RPMI8226 (cell line): Measurements from ENCODE around the gene C1S.
"Not testable (repeated sequence)": the region's sequence is repeated elsewhere in the genome, so short reads cannot be mapped to it uniquely, and the experiment has no call there.

Experiments used
- DNase-seq: peaks from one replicate; pipeline ENCODE4 v3.0.0-alpha.2; 2015

The C1S gene

DNA sequence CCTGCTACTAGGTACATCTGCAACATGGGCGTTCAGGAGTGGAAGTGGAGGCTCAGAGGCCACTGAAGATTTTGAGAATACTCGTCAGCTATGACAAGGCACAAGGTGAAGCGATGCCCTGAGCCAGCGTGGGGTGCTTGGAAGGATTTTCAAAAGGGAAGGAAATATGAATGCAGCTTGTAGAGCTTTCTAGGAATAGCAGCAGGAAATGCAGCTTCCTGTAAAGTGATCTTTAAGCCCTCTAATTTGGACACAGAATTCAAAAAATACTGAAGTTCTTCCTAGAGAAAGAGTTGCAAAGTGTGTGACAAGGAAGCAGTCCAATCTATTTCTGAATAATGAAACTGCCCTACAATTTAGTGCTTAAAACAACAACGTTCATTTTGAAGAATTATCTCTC, 13.2 kb upstream of the C1S start:
- DNase-seq, result no peak

DNA sequence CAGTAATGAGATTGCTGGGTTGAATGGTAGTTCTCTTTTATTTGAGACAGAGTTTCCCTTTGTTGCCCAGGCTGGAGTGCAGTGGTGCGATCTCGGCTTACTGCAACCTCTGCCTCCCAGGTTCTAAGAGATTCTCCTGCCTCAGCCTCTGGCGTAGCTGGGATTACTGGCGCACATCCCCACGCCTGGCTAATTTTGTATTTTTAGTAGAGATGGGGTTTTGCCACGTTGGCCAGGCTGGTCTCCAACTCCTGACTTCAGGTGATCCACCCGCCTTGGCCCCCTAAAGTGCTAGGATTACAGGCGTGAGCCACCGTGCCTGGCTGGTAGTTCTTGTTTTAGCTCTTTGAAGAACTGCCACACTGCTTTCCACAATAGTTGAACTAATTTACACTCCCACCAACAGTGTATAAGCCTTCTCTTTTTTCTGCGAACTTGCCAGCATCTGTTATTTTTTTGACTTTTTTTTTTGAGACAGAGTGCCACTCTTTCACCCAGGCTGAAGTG, 11.0 kb upstream of the C1S start:
- not testable (repeated sequence) for DNase-seq

DNA sequence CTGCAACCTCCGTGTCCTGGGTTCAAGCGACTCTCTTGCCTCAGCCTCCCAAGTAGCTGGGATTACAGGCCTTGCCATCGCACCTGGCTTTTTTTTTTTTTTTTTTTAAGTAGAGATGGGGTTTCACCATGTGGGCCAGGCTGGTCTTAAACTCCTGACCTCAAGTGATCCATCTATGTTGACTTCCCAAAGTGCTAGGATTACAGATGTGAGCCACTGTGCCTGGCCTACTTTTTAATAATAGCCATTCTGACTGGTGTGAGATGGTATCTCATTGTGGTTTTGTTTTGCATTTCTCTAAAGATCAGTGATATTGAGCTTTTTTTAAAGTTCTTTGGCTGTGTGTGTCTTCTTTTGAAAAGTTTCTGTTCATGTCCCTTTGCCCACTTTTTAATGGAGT, 10.5 kb upstream of the C1S start:
- DNase-seq, result not testable (repeated sequence)

- no peak for DNase-seq
Observed at GRCh38 chr12:7054925-7055324, 5.6 kb upstream of the C1S start.

DNA sequence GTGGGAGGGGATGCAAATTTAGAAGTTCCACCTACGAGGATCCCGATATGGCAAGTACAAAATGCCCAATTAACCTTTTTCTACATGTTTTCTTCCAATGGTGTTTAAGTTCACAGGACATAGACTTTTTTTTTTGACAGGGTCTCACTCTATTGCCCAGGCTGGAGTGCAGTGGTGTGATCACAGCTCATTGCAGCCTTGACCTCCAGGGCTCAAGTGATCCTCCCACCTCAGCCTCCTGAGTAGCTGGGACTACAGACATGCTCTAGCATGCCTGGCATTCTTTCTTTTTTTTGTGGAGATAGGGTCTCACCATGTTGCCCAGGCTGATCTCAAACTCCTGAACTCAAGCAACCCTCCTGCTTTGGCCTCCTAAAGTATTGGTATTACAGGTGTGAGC, 4.8 kb upstream of the C1S start:
- DNase-seq, result not testable (repeated sequence)

- DNase-seq, result no peak
Observed at GRCh38 chr12:7058163-7058845, 2.2 kb upstream of the C1S start.

DNA sequence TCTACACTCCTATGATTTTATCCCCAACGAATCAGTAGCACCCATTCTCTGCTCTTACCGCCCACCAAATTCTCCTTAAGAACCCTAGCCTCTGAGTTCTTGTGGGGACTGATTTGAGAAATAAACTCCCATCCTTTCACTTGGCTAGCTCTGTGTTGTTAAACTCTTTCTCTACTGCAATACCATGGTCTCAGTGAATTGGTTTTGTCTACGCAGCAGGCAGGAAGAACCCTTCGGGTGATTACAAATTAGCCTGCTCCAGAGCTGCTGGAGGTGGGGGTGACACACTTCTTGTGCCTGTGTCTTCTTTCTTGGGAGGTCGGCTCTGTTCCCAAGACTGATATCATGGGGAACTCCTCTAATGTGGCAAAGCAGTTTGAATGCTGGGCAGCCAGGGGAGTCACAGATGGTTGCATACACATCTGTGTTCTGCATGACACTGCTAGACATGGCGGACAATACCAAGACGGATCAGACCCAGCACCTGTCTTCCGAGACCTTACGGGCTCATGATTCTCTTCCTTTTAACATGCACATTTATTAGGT, 1.6 kb upstream of the C1S start:
- DNase-seq, result no peak

GRCh38 chr12:7059780-7060179, 738 bp upstream of the C1S start:
- DNase-seq, result no peak

DNA sequence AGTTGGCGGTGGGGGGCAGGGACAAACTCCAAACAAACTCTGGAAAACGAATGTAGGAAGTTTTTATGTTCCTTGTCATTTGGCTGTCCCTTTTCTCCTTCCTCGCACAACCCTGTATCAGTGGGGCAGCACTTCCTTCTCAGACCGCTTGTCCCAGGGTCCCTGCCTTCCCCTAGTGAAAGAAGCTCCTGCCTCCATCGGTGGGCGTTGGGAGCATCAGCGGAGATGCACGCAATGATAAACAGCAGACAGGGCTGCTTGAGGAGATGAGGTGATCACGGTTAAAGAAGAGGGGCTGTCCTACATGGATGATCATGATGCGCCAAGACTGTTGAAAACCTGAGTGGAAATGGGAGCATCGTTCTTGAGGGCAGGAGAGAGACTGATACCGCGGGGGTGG, 620 bp downstream of the C1S start:
- no peak for DNase-seq

DNA sequence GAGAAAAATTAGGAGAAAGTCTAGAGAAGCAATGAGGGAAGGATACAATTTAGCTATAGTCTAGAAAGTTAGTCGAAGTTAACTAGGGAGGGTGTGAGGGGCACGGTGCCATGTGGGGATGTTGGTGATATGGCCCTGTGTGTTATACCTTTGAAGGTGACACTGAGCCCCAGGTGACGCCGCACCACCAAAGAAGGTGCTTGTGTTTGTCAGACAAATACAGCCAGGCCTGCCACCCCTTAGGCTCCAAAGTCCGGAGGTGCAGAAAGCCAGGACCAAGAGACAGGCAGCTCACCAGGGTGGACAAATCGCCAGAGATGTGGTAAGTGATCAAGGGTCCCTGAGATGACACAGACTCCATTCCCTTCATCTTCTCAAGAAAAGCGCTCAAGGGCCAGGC, 1.1 kb downstream of the C1S start:
- no peak for DNase-seq

DNA sequence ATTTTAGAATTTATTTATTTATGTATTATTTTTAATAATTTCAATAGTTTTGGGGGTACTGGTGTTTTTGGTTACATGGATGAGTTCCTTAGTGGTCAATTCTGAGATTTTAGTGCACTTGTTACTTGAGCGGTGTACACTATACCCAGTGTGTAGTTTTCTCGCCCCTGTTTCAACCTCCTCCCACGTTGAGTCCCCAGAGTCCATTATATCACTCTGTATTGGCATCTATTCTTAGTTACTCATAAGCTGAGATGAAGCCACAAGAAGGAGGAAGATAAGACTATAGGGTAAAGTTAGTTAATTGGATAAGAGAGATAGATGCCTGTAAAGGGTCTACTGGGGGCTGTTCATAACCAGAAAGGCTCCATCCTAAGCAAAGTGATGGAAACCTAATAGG, 4.0 kb downstream of the C1S start:
- DNase-seq, result no peak

DNA sequence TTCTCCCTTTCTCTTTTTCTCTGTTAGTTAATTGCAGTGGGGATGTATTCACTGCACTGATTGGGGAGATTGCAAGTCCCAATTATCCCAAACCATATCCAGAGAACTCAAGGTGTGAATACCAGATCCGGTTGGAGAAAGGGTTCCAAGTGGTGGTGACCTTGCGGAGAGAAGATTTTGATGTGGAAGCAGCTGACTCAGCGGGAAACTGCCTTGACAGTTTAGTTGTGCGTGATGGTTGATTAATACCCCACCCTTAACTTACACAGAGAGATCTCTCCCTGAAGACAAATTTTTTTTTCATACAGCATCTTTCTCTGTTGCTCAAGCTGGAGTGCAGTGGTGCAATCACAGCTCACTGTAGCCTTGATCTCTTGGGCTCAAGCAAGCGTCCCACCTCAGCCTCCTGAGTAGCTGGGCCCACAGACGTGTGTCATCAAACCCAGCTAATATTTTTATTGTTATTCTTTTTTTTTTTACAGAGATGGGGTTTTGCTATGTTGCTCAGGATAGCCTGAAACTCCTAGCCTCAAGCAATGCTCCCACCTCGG, 4.6 kb downstream of the C1S start:
- DNase-seq, result no peak

- no peak for DNase-seq
Observed at GRCh38 chr12:7066596-7066995, 6.1 kb downstream of the C1S start.

DNA sequence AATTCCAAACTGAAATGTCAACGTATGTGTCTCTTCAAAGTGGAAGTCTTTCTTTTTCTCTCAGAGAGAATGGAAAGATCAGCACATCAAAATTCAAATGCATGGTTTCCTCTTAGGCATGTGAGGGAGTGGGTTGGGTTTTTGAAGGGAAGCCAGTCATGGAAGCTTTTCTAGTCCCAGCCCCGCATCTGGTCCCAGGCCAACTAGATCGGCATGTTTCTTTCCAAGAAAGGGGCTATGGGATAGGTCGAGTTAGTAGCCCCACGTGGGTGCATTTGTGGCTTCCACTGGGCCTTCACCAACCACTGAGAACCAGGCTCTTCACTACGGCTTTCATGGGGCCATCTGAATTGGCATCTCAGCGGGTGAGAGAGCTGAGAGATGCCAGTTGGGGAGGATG, 6.6 kb downstream of the C1S start:
- DNase-seq, result no peak

- DNase-seq, result no peak
Observed at GRCh38 chr12:7068240-7068993, 7.9 kb downstream of the C1S start.

- DNase-seq, result no peak
Observed at GRCh38 chr12:7068994-7069346, 8.5 kb downstream of the C1S start.

DNA sequence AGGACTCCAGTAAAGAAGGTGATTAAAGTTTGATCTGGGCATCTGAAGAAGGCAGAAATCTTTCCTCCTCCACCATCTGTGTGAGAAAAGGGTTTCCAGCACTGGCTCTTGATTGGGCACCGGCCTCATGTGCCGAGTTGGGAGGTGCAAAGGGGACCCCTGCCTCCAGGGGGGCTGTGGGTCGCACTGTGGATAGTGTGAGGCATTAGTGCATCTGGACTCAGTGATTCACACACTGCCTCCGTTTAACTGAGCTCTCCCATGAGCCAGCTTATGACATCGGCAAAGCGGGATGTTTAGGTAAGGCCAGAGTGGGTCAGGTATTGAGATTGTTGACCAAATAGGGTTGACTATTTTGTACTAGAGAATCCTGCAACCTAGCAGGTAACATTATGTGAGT, 8.9 kb downstream of the C1S start:
- DNase-seq, result no peak

GRCh38 chr12:7072035-7072434, 11.5 kb downstream of the C1S start:
- no peak for DNase-seq

GRCh38 chr12:7072554-7072953, 12.0 kb downstream of the C1S start:
- DNase-seq, result no peak

DNA sequence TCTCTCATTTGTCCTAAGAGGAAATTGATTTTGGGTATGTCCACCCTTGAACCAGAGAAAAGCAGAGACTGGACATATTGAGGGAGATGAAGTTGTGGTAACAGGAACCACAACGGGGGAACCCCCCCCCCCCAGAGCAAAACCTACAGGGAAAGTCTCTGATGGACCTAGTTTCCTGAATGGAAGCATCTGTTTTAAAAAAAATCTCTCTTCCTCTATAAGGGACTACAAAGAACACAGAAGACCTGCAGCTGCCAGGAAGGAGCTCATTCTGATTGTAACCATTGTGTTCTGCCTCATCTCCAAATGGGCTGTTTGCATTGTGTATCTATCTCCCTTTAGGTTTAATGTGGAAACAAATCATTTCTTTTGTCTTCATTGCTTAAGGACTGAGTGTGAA, 13.4 kb downstream of the C1S start:
- DNase-seq, result no peak

DNA sequence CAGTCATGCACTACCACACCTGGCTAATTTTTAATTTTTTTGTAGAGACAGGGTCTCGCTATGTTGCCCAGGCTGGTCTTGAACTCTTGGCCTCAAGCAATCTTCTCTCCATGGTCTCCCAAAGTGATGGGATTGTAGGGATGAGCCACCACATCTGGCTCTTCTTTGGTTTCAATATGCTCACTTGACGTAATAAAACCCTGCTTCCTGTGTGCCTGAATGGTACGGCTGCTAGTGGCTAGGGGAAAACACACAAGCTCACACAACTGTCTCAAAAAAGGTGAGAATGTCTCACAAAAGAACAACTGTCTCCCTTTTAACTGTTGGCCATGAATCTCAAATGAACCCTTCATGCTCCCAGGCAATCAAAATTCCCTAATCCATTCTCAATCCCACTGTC, 15.0 kb downstream of the C1S start:
- DNase-seq, result no peak

- no peak for DNase-seq
Observed at GRCh38 chr12:7075939-7076338, 15.4 kb downstream of the C1S start.

GRCh38 chr12:7076493-7076892, 16.0 kb downstream of the C1S start:
- DNase-seq, result no peak

GRCh38 chr12:7078163-7078562, 17.6 kb downstream of the C1S start:
- DNase-seq, result no peak
